Lung (tissue), 16 donors: ENCODE data around the gene ZNF431. TPM values are rescaled to one million over a fixed set of nuclear protein-coding genes. Genes with fewer than 3 reads are reported as not detected.

Experiments used
- ATAC-seq: fragments of 200-7000 bp; cut with Tn5 transposase; one replicate; pipeline ENCODE4 v1.9.1; 2020; ENCODE audit warnings: moderate number of reproducible peaks; ENCODE audit not compliant: insufficient read depth, low FRiP score
- DNase-seq, 3 donors: peaks; one replicate each; pipeline ENCODE4 v3.0.0-alpha.2; 2013 to 2017
- H3K27ac ChIP-seq, 2 donors: one replicate each; pipeline ENCODE4 v1.5.1; 2013; ENCODE audit warnings: mild to moderate bottlenecking in 2 of 2, moderate library complexity in 2 of 2, control low read depth in 1 of 2, inconsistent platforms in 1 of 2, low read depth in 1 of 2, low read length in 1 of 2
- H3K27me3 ChIP-seq, 3 donors: one replicate each; pipeline ENCODE4 v1.5.1; 2013; ENCODE audit warnings: low read length in 2 of 3; ENCODE audit not compliant: control insufficient read depth in 3 of 3, insufficient read depth in 3 of 3
- H3K36me3 ChIP-seq, 4 donors: one replicate each; pipeline ENCODE4 v1.5.1; 2013; ENCODE audit warnings: low read length in 4 of 4, mild to moderate bottlenecking in 1 of 4, moderate library complexity in 1 of 4; ENCODE audit not compliant: control insufficient read depth in 4 of 4, insufficient read depth in 4 of 4
- H3K4me1 ChIP-seq, 5 donors: one replicate each; pipeline ENCODE4 v1.5.1; 2013; ENCODE audit warnings: low read length in 5 of 5, mild to moderate bottlenecking in 2 of 5, moderate library complexity in 1 of 5; ENCODE audit not compliant: control insufficient read depth in 5 of 5, insufficient read depth in 5 of 5
- H3K4me3 ChIP-seq: one replicate; pipeline ENCODE4 v1.5.1; 2013; ENCODE audit warnings: mild to moderate bottlenecking, control low read depth, moderate library complexity
- H3K9ac ChIP-seq, 2 donors: one replicate each; pipeline ENCODE4 v1.5.1; 2013; ENCODE audit warnings: low read length in 2 of 2, control low read depth in 1 of 2; ENCODE audit not compliant: insufficient read depth in 1 of 2
- H3K9me3 ChIP-seq, 4 donors: one replicate each; pipeline ENCODE4 v1.5.1; 2013; ENCODE audit warnings: low read length in 3 of 4, mild to moderate bottlenecking in 1 of 4, moderate library complexity in 1 of 4; ENCODE audit not compliant: control insufficient read depth in 4 of 4, insufficient read depth in 3 of 4
- WGBS, 2 donors: extraction: QIAGEN DNeasy Blood & Tissue Kit; methylation state at CpG; one replicate each; pipeline ENCODE4 v1.1.7; 2013; 5-methylcytosine and 5-hydroxymethylcytosine counted together
- long read RNA-seq, 5 donors: transcript quantifications; one replicate each; lab custom pipeline, GENCODE V29; 2026
- polyA plus RNA-seq, 2 donors: library from polyadenylated mRNA; stranded (reverse); fragments of 200-250 nt; gene quantifications; one replicate each; pipeline ENCODE4 v1.2.1, GENCODE V29; 2013
- total RNA-seq, 2 donors: library from RNA; depleted of rRNA in 1 of 2; stranded (reverse); fragments of >200 nt in 1 of 2; gene quantifications; one replicate each; pipeline ENCODE4 v1.2.1, GENCODE V29; 2014 to 2021
- TF ChIP-seq, protein P1 (sequence below): IDR thresholded peaks from 2 replicates; pipeline ENCODE4 v1.5.1; 2012; ENCODE audit warnings: mild to moderate bottlenecking; ENCODE audit errors: control extremely low read depth, extremely low read depth
- donor health status: control.
- donor health status: control.
- donor health status: Bipolar disorder and iron deficiency.
- donor health status: healthy.
- donor health status: DM: yes; HTN: yes; CAD: no.

The ZNF431 gene
- total RNA-seq (10 to 100 TPM; 19.4 to 36.2 TPM), polyA plus RNA-seq (10 to 100 TPM in 1 of 2 donors, 1 to 10 TPM in 1; 3.5 to 19.5 TPM)
- long read RNA-seq, donor 1, full-length matches to known transcripts, result 1 of 1 reads
- long read RNA-seq, donor 1, partial matches to known transcripts, result 0 of 1 reads
- long read RNA-seq, donor 1, other reads (novel, unspliced or antisense), result 0 of 1 reads
- long read RNA-seq, donor 2, result 0 reads
- long read RNA-seq, donor 3, full-length matches to known transcripts, result 4 of 4 reads
- long read RNA-seq, donor 3, partial matches to known transcripts, result 0 of 4 reads
- long read RNA-seq, donor 3, other reads (novel, unspliced or antisense), result 0 of 4 reads
- long read RNA-seq, donor 4, partial matches to known transcripts, result 0 of 1 reads
- long read RNA-seq, donor 4, other reads (novel, unspliced or antisense), result 0 of 1 reads
- long read RNA-seq, donor 5, full-length matches to known transcripts, result 1 of 6 reads
- long read RNA-seq, donor 5, partial matches to known transcripts, result 0 of 6 reads
- long read RNA-seq, donor 5, other reads (novel, unspliced or antisense), result 5 of 6 reads

DNA sequence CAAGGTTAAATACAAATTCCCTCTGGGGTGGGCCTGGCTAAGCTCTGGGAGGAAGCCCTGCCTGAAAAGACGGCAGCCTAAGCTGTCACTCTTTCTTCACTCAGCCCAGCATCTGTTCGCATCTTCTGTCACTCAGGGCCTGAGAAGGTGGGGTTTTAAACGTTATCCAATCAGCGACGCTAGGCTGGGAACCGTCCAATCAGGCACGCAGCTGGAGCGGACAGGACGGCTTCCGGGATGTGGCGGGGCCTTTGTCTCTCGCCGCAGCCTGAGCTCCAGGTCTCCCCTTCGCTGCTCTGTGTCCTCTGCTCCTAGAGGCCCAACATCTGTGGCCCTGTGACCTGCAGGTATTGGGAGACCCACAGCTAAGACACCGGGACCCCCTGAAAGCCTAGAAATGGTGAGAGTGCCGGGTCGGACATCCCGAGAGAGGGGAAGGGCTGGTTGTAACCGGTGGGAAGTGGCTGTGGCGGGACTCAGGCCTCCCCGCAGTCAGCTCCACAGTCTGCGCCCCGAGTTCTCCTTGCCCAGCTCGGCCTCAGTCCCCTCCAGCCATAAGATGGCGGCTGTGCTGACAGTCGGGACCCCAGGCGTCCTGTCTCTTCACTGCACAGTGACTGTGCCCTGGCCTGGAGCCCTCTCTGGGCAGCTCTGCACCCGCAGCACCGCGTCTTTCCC is at the start of gene ZNF431:
ZNF431 (plus strand) TSS at position 254 of the 678 bp plus-strand sequence; CDS start at position 398, 144 bp downstream.
- Histone ChIP-seq H3K27me3 (no peaks in the 10 kb centered on the region), H3K27ac (peak within 1 kb of the TSS; percentile 84 to 93), H3K36me3 (peaks cover 1 to 29% (median 12%) of the 10 kb centered on the region in 4 donors), H3K9me3 (no peaks in the 10 kb centered on the region), H3K4me1 (peaks cover 0 to 5% (median 2%) of the 10 kb centered on the region in 5 donors), H3K9ac (peak within 1 kb of the TSS; percentile 96 to 97), H3K4me3 (peak within 1 kb of the TSS; percentile 86)
- TF ChIP-seq, protein P1, sequence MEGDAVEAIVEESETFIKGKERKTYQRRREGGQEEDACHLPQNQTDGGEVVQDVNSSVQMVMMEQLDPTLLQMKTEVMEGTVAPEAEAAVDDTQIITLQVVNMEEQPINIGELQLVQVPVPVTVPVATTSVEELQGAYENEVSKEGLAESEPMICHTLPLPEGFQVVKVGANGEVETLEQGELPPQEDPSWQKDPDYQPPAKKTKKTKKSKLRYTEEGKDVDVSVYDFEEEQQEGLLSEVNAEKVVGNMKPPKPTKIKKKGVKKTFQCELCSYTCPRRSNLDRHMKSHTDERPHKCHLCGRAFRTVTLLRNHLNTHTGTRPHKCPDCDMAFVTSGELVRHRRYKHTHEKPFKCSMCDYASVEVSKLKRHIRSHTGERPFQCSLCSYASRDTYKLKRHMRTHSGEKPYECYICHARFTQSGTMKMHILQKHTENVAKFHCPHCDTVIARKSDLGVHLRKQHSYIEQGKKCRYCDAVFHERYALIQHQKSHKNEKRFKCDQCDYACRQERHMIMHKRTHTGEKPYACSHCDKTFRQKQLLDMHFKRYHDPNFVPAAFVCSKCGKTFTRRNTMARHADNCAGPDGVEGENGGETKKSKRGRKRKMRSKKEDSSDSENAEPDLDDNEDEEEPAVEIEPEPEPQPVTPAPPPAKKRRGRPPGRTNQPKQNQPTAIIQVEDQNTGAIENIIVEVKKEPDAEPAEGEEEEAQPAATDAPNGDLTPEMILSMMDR, result no peak
- 0% methylated on average over 23 to 30 of the region's 30 CpGs for WGBS, 2 donors
- ATAC-seq, result peak; percentile 94
- peak; percentile 95 to 98 (median 98) for DNase-seq

DNA sequence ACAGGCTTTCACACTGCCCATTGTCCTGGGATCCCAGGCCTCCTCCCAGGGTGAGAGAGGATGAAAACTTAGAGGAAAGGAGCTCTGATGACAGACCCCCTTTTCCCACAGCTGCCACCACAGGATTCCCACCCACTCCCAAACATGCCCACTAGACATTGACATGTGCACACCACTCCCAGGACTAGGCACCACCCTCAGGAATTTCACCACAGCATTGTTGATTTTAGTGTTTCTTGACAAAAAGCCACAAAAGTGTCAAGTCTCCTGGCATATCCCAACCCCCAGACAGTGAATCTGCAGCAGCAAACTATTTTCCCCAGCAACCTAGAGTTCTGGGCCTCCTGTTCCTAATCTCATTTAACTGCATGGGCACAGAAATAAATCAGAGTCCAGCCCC is 49.7 kb upstream of the ZNF431 start:
- ATAC-seq (no peak), DNase-seq (peak; percentile 30 to 58 (median 41))
- peaks cover 0 to 6% (median 3%) of the 10 kb centered on the region in 5 donors for H3K4me1 ChIP-seq
- peak overlapping the region in 1 of 2 donors; percentile 5 for H3K9ac ChIP-seq
- H3K27me3 ChIP-seq, result no peaks in the 10 kb centered on the region
- peaks cover 0 to 3% (median 0%) of the 10 kb centered on the region in 4 donors for H3K36me3 ChIP-seq
- H3K27ac ChIP-seq, result no peak overlapping the region
- TF ChIP-seq, protein P1, result no peak
- H3K9me3 ChIP-seq, result no peaks in the 10 kb centered on the region
- no peak overlapping the region for H3K4me3 ChIP-seq

DNA sequence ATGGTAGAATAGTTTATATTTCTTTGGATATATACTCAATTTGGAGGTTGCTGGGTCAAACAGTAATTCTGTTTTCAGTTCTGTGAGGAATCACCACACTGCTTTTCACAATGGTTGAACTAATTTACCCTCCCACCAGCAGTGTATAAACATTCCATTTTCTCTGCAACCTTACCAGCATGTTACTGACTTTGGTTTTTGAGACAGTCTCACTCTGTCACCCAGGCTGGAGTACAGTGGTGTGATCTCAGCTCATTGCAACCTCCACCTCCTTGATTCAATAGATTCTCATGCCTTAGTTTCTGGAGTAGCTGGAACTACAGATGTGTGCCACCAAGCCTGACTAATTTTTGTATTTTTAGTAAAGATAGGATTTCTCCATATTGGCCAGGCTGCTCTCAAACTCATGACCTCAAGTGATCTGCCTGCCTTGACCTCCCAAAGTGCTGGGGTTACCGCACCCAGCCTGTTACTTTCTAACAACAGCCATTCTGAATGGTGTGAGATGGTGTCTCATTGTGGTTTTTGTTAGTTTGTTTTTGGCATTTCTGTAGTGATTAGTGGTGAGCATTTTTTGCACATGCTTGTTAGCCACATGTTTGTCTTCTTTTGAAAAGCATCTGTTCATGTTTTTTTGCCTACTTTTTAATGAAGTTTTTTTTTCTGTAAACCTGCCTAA is 47.4 kb upstream of the ZNF431 start:
- 94 to 98% methylated on average over 1 of the region's 1 CpG for WGBS, 2 donors
- Histone ChIP-seq H3K9ac (no peak overlapping the region), H3K9me3 (no peaks in the 10 kb centered on the region), H3K4me3 (no peak overlapping the region), H3K27me3 (no peaks in the 10 kb centered on the region), H3K27ac (no peak overlapping the region), H3K36me3 (peaks cover 0 to 4% (median 3%) of the 10 kb centered on the region in 4 donors), H3K4me1 (peaks cover 0 to 6% (median 3%) of the 10 kb centered on the region in 5 donors)
- TF ChIP-seq, protein P1, result no peak
- no peak for DNase-seq
- no peak for ATAC-seq
